ENCODE results near the gene PTGIS. TPM values are rescaled to one million over a fixed set of nuclear protein-coding genes. Genes with fewer than 3 reads are reported as not detected.
"Not testable (repeated sequence)": the region's sequence is repeated elsewhere in the genome, so short reads cannot be mapped to it uniquely, and the experiment has no call there.

PTGIS gene
- total and polyA plus RNA-seq, 2 of the 4 experiments (the other 2 are of a cell fraction), result 1.6 to 2.6 TPM

GRCh38 chr20:49611539-49612126 lies 43.7 kb upstream of the PTGIS start:
- dilution Hi-C loops (cut with HindIII; ENCODE audit: low sequenced_read_pairs, unreplicated experiment); H3K56ac ChIP-seq (ENCODE audit: extremely low read depth, insufficient read depth, low read length); H2AK5ac ChIP-seq (ENCODE audit: low read depth, low read length); H3K23ac ChIP-seq (ENCODE audit: low read depth, low read length); H3K79me1 ChIP-seq (ENCODE audit: low read depth in 1 of 2, low read length in 2 of 2); BruUV-seq (replicated peaks); H3K9me3 ChIP-seq (ENCODE audit: control insufficient read depth, insufficient read depth, low read length); H4K5ac ChIP-seq (ENCODE audit: low read depth, low read length); DNase-seq; H4K91ac ChIP-seq (ENCODE audit: insufficient read depth, low read depth, low read length); H2BK120ac ChIP-seq (ENCODE audit: low read depth, low read length); H3K4me1 ChIP-seq (ENCODE audit: control insufficient read depth, insufficient read depth, low read length); H3K4ac ChIP-seq (ENCODE audit: low read depth, low read length); H4K20me1 ChIP-seq (ENCODE audit: insufficient read depth, low read length); H3K27ac ChIP-seq (ENCODE audit: insufficient read depth, low read length); H2BK5ac ChIP-seq (ENCODE audit: low read depth, low read length, poor library complexity, severe bottlenecking); H2BK20ac ChIP-seq (ENCODE audit: low read depth, low read length); H3K9me1 ChIP-seq (ENCODE audit: insufficient read depth, low read length); H4K8ac ChIP-seq (ENCODE audit: low read depth in 2 of 2, low read length in 2 of 2); H3K14ac ChIP-seq (replicated peaks; ENCODE audit: low read depth, low read length); H3K4me2 ChIP-seq (ENCODE audit: low read depth, low read length); ATAC-seq (ENCODE audit: low read depth); POLR2A ChIA-PET (ENCODE audit: unreplicated experiment); H2BK15ac ChIP-seq (ENCODE audit: low read depth, low read length); H3K18ac ChIP-seq (ENCODE audit: low read depth, low read length); H3K36me3 ChIP-seq (ENCODE audit: control insufficient read depth, insufficient read depth, low read length); H3K9ac ChIP-seq (ENCODE audit: low read depth, low read length); H3K4me3 ChIP-seq (ENCODE audit: insufficient read depth, low read depth, low read length); H3K27me3 ChIP-seq (ENCODE audit: control insufficient read depth, insufficient read depth, low read length): not testable (repeated sequence)
- CTCF ChIA-PET, result interaction anchor here (1.1 to 1.8 kb wide), 2 partner anchors 70 to 234 kb away, joined by 5 to 10 read pairs; no protein-coding TSS in a partner anchor
- WGBS, 2 experiments (ENCODE audit: extremely low coverage in 2 of 2, insufficient read length in 1 of 2), result 80% methylated on average over 1 of the region's 6 CpGs; no CpG with 5 or more reads in 1 of the 2 experiments
- in situ Hi-C loops (cut with MboI; ENCODE audit: low sequenced_read_pairs), result loop anchor here (5.0 to 25.0 kb wide), 2 partner anchors 236 to 476 kb away; no protein-coding TSS in a partner anchor
- Histone ChIP-seq H2AFZ (replicated peaks; ENCODE audit: low read length, poor library complexity) (peak overlapping the region; percentile 93), H2AK9ac (replicated peaks; ENCODE audit: low read depth, low read length, poor library complexity) (peak overlapping the region; percentile 11)
- intact Hi-C loops (cut with micrococcal nuclease), result loop anchor here (1.0 to 10.0 kb wide), 5 partner anchors 210 to 463 kb away; no protein-coding TSS in a partner anchor
